ENCODE data around the gene PACS2. TPM values are rescaled to one million over a fixed set of nuclear protein-coding genes. Genes with fewer than 3 reads are reported as not detected.

Gene PACS2
- total and polyA plus RNA-seq, 4 experiments from 2014 or later, result 1.9 to 76.6 (median 39.3) TPM

GRCh38 chr14:105350450-105351244 is 36.1 kb downstream of the PACS2 start:
- DNase-seq, result no peak
- Histone ChIP-seq H3K9me3 (ENCODE audit: control insufficient read depth in 1 of 2, low read length in 2 of 2) (no peaks in the 10 kb centered on the region), H3K27me3 (ENCODE audit: insufficient read depth, low read length) (no peaks in the 10 kb centered on the region), H3K27ac (ENCODE audit: low read depth, low read length) (no peak overlapping the region), H3K36me3 (ENCODE audit: insufficient read depth, low read length) (peaks cover 3% of the 10 kb centered on the region), H3K4me1 (ENCODE audit: insufficient read depth, low read length) (no peaks in the 10 kb centered on the region), H3K4me3 (ENCODE audit: low read length in 2 of 2) (no peak overlapping the region)
- ChIA-PET POLR2A (ENCODE audit: partially characterized antibody) (interaction anchor here (0.5 to 1.2 kb wide), 2 partner anchors 10 to 260 kb away, joined by 3 read pairs; no protein-coding TSS in a partner anchor), CTCF (ENCODE audit: partially characterized antibody) (interaction anchor here (1.4 to 2.6 kb wide), 4 partner anchors 11 to 260 kb away, joined by 4 to 35 read pairs (median 14); no protein-coding TSS in a partner anchor)
- H3K4me3 Mint-ChIP-seq, result no peak overlapping the region
- H3K9me3 Mint-ChIP-seq, result peaks cover 0 to 3% (median 0%) of the 10 kb centered on the region in 8 donors
- intact Hi-C loops (cut with micrococcal nuclease), result no loop called here
- peaks cover 2 to 3% of the 10 kb centered on the region in 2 donors for H3K36me3 Mint-ChIP-seq
- H3K27ac Mint-ChIP-seq, result no peak overlapping the region
- H3K4me1 Mint-ChIP-seq, result peaks cover 3 to 6% (median 3%) of the 10 kb centered on the region in 4 donors
- no peaks in the 10 kb centered on the region for H3K27me3 Mint-ChIP-seq

DNA sequence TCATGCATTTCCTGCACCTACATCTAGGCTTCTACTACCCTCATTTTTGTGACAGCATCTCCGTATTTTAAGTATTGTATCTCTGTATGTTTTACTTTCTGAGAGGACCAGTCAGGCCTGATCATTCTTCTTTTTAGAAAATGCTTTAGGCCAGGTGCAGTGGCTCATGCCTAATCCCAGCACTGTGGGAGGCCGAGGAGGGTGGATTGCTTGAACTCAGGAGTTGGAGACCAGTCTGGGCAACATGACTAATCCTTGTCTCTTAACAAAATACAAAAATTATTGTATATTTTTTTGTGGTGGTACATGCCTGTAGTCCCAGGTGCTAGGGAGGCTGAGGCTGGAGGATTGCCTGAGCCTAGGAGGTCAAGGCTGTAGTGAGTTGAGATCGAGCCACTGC is 36.9 kb downstream of the PACS2 start:
- Mint-ChIP-seq H3K4me3 (no peak overlapping the region), H3K9me3 (no peaks in the 10 kb centered on the region), H3K4me1 (peaks cover 3 to 4% (median 3%) of the 10 kb centered on the region in 4 donors), H3K36me3 (peaks cover 0 to 3% of the 10 kb centered on the region in 2 donors), H3K27me3 (no peaks in the 10 kb centered on the region), H3K27ac (peak overlapping the region in 1 of 7 donors; percentile 30)
- H3K36me3 ChIP-seq (ENCODE audit: insufficient read depth, low read length), result peaks cover 3% of the 10 kb centered on the region
- H3K27ac ChIP-seq (ENCODE audit: low read depth, low read length), result no peak overlapping the region
- no peaks in the 10 kb centered on the region for H3K27me3 ChIP-seq (ENCODE audit: insufficient read depth, low read length)
- no peak for DNase-seq
- ChIA-PET POLR2A (ENCODE audit: partially characterized antibody) (interaction anchor here (0.7 to 1.2 kb wide), 2 partner anchors 51 to 261 kb away, joined by 3 read pairs; no protein-coding TSS in a partner anchor), CTCF (ENCODE audit: partially characterized antibody) (interaction anchor here (0.9 to 2.6 kb wide), 10 partner anchors 8 to 304 kb away, joined by 3 to 35 read pairs (median 4); partner anchors contain the start of gene PACS2)
- no peaks in the 10 kb centered on the region for H3K4me1 ChIP-seq (ENCODE audit: insufficient read depth, low read length)
- intact Hi-C loops (cut with micrococcal nuclease), result no loop called here
- H3K4me3 ChIP-seq (ENCODE audit: low read length in 2 of 2), result no peak overlapping the region
- no peaks in the 10 kb centered on the region for H3K9me3 ChIP-seq (ENCODE audit: control insufficient read depth in 1 of 2, low read length in 2 of 2)

DNA sequence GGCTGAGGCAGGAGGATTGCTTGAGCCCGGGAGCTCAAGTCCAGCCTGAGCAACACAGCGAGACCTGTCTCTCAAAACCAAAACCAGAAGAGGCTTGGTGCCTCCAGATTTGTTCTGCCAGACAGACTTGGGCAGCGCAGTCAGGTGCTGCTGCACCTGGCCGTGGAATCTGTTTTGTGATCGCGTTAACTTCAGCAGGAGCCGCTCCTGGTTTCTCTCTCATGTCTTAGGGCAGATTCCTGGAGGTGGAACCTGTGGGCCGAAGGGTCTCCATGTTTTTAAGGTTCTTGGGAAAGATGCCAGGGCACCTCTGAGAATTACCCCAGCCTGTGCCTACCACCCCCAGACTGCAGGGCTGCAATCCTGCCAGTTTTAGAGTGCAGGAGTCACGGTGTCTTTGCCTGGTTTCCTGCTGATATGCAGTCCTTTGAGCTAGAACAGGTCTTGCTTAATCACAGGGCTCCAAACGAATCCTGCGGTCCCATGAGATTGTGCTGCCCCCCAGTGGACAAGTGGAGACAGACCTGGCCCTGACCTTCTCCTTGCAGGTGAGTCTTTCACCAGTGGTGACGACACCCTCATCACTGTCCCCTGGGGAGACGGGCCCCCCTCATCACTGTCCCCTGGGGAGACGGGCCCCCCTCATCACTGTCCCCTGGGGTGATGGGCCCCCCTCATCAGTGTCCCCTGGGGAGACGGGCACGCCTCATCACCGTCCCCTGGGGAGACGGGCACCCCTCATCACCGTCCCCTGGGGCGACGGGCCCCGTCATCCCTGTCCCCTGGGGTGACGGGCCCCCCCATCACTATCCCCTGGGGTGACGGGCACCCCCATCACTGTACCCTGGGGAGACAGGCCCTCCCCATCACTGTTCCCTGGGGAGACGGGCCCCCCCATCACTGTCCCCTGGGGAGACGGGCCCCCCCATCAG is 37.6 kb downstream of the PACS2 start:
- peak; percentile 84 to 86 (median 85) for DNase-seq
- no peaks in the 10 kb centered on the region for H3K9me3 Mint-ChIP-seq
- H3K4me1 ChIP-seq (ENCODE audit: insufficient read depth, low read length), result no peaks in the 10 kb centered on the region
- CTCF ChIA-PET (ENCODE audit: partially characterized antibody), result interaction anchor here (0.6 to 2.6 kb wide), 21 partner anchors 9 to 305 kb away, joined by 3 to 35 read pairs (median 4); partner anchors contain the start of genes JAG2 and PACS2
- peaks cover 3% of the 10 kb centered on the region for H3K36me3 ChIP-seq (ENCODE audit: insufficient read depth, low read length)
- POLR2A ChIA-PET (ENCODE audit: partially characterized antibody), result interaction anchor here (0.6 to 1.2 kb wide), 5 partner anchors 38 to 262 kb away, joined by 3 to 4 read pairs (median 3); partner anchors contain the start of gene PACS2
- H3K36me3 Mint-ChIP-seq, result peaks cover 0 to 3% of the 10 kb centered on the region in 2 donors
- peak overlapping the region in 3 of 7 donors; percentile 46 to 70 (median 48) for H3K27ac Mint-ChIP-seq
- H3K27me3 Mint-ChIP-seq, result no peaks in the 10 kb centered on the region
- H3K4me1 Mint-ChIP-seq, result peaks cover 3 to 4% (median 3%) of the 10 kb centered on the region in 4 donors
- intact Hi-C loops (cut with micrococcal nuclease), result loop anchor here (1.0 to 2.0 kb wide), 5 partner anchors 38 to 376 kb away; partner anchors contain the start of genes BRF1 and PACS2
- no peaks in the 10 kb centered on the region for H3K9me3 ChIP-seq (ENCODE audit: control insufficient read depth in 1 of 2, low read length in 2 of 2)
- no peak overlapping the region for H3K4me3 Mint-ChIP-seq
- no peak overlapping the region for H3K27ac ChIP-seq (ENCODE audit: low read depth, low read length)
- no peak overlapping the region for H3K4me3 ChIP-seq (ENCODE audit: low read length in 2 of 2)
- no peaks in the 10 kb centered on the region for H3K27me3 ChIP-seq (ENCODE audit: insufficient read depth, low read length)

DNA sequence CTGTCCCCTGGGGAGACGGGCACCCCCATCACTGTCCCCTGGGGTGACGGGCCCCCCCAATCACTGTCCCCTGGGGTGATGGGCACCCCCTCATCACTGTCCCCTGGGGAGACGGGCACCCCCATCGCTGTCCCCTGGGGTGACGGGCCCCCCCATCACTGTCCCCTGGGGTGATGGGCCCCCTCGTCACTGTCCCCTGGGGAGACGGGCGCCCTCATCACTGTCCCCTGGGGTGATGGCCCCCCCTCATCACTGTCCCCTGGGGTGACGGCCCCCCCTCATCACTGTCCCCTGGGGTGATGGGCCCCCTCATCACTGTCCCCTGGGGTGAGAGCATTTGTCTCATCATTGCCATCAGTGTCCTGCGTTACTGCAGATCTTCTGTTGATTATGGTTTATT is 38.6 kb downstream of the PACS2 start:
- H3K36me3 ChIP-seq (ENCODE audit: insufficient read depth, low read length), result peaks cover 3% of the 10 kb centered on the region
- no peak overlapping the region for H3K27ac ChIP-seq (ENCODE audit: low read depth, low read length)
- H3K27me3 ChIP-seq (ENCODE audit: insufficient read depth, low read length), result no peaks in the 10 kb centered on the region
- intact Hi-C loops (cut with micrococcal nuclease), result loop anchor here (2.0 kb wide), 2 partner anchors 52 to 158 kb away; partner anchors contain the start of gene BRF1
- no peak overlapping the region for H3K27ac Mint-ChIP-seq
- H3K9me3 ChIP-seq (ENCODE audit: control insufficient read depth in 1 of 2, low read length in 2 of 2), result no peaks in the 10 kb centered on the region
- DNase-seq, result no peak
- no peaks in the 10 kb centered on the region for H3K4me1 ChIP-seq (ENCODE audit: insufficient read depth, low read length)
- peaks cover 3 to 4% (median 3%) of the 10 kb centered on the region in 4 donors for H3K4me1 Mint-ChIP-seq
- CTCF ChIA-PET (ENCODE audit: partially characterized antibody), result no interaction called here
- POLR2A ChIA-PET (ENCODE audit: partially characterized antibody), result no interaction called here
- no peaks in the 10 kb centered on the region for H3K9me3 Mint-ChIP-seq
- H3K4me3 ChIP-seq (ENCODE audit: low read length in 2 of 2), result no peak overlapping the region
- H3K27me3 Mint-ChIP-seq, result no peaks in the 10 kb centered on the region
- no peak overlapping the region for H3K4me3 Mint-ChIP-seq
- H3K36me3 Mint-ChIP-seq, result peaks cover 0 to 3% of the 10 kb centered on the region in 2 donors

- intact Hi-C loops (cut with micrococcal nuclease), result no loop called here
- POLR2A ChIA-PET (ENCODE audit: partially characterized antibody), result no interaction called here
These were observed 40.0 kb downstream of the PACS2 start for GRCh38 chr14:105354541-105354940.

DNA sequence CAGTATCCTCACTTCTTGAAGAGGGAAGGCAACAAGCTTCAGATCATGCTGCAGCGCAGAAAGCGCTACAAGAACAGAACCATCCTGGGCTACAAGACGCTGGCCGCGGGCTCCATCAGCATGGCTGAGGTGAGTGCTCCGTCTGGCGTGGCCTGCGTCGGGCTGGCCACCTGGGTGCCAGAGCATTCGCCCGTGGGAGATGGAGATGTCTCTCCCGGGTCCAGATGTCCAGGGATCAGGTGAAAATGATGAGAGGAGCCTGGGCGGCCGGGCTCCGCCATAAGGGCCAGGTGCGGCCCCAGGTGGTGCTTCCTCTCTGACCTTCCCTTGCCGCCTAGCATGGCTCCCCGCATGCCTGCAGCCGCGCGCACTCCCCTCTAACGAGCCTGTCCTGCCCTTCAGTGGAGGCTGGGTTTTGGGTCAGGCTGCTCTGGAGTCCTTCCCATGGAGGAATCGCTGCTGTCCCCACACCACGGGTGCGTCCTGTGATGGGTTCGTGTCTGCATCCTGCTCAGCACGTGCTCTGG is 40.6 kb downstream of the PACS2 start:
- peaks cover 0 to 3% of the 10 kb centered on the region in 2 donors for H3K36me3 Mint-ChIP-seq
- H3K4me1 Mint-ChIP-seq, result peaks cover 3 to 4% (median 3%) of the 10 kb centered on the region in 4 donors
- peaks cover 3% of the 10 kb centered on the region for H3K36me3 ChIP-seq (ENCODE audit: insufficient read depth, low read length)
- H3K9me3 ChIP-seq (ENCODE audit: control insufficient read depth in 1 of 2, low read length in 2 of 2), result no peaks in the 10 kb centered on the region
- H3K9me3 Mint-ChIP-seq, result no peaks in the 10 kb centered on the region
- no peaks in the 10 kb centered on the region for H3K27me3 Mint-ChIP-seq
- H3K4me3 Mint-ChIP-seq, result no peak overlapping the region
- intact Hi-C loops (cut with micrococcal nuclease), result no loop called here
- H3K27ac ChIP-seq (ENCODE audit: low read depth, low read length), result no peak overlapping the region
- DNase-seq, result no peak
- H3K27ac Mint-ChIP-seq, result no peak overlapping the region
- H3K4me1 ChIP-seq (ENCODE audit: insufficient read depth, low read length), result no peaks in the 10 kb centered on the region
- CTCF ChIA-PET (ENCODE audit: partially characterized antibody), result interaction anchor here (1.3 kb wide), 1 partner anchor 83 kb away, joined by 3 read pairs; no protein-coding TSS in a partner anchor
- no peaks in the 10 kb centered on the region for H3K27me3 ChIP-seq (ENCODE audit: insufficient read depth, low read length)
- no peak overlapping the region for H3K4me3 ChIP-seq (ENCODE audit: low read length in 2 of 2)
- POLR2A ChIA-PET (ENCODE audit: partially characterized antibody), result no interaction called here

More at GRCh38 chr14:105354541-105354940, 40.0 kb downstream of the PACS2 start:
- CTCF ChIA-PET (ENCODE audit: partially characterized antibody), result interaction anchor here (1.3 kb wide), 1 partner anchor 82 kb away, joined by 3 read pairs; no protein-coding TSS in a partner anchor
- no peak overlapping the region for H3K27ac Mint-ChIP-seq
- H3K9me3 ChIP-seq (ENCODE audit: control insufficient read depth in 1 of 2, low read length in 2 of 2), result no peaks in the 10 kb centered on the region
- no peaks in the 10 kb centered on the region for H3K9me3 Mint-ChIP-seq
- DNase-seq, result no peak
- H3K36me3 Mint-ChIP-seq, result peaks cover 0 to 3% of the 10 kb centered on the region in 2 donors
- H3K27me3 Mint-ChIP-seq, result no peaks in the 10 kb centered on the region
- no peaks in the 10 kb centered on the region for H3K27me3 ChIP-seq (ENCODE audit: insufficient read depth, low read length)
- H3K4me1 Mint-ChIP-seq, result peaks cover 3 to 4% (median 3%) of the 10 kb centered on the region in 4 donors
- H3K36me3 ChIP-seq (ENCODE audit: insufficient read depth, low read length), result peaks cover 3% of the 10 kb centered on the region
- H3K4me3 Mint-ChIP-seq, result no peak overlapping the region
- no peak overlapping the region for H3K4me3 ChIP-seq (ENCODE audit: low read length in 2 of 2)
- H3K4me1 ChIP-seq (ENCODE audit: insufficient read depth, low read length), result no peaks in the 10 kb centered on the region
- no peak overlapping the region for H3K27ac ChIP-seq (ENCODE audit: low read depth, low read length)

Data from CD4-positive, alpha-beta memory T cell (primary cell).